GM12878 (cell line): Measurements from ENCODE around the gene PELI2. TPM values are rescaled to one million over a fixed set of nuclear protein-coding genes. Genes with fewer than 3 reads are reported as not detected.

ENCODE experiments used
- ATAC-seq: fragments of 200-7000 bp; cut with Tn5 transposase; 3 replicates; pipeline ENCODE4 v1.9.1; 2020; ENCODE audit warnings: mild to moderate bottlenecking, moderate library complexity
- BruUV-seq: library from RNA; stranded (reverse); fragments of 400-500 nt; replicated peaks from 2 replicates; lab custom pipeline; 2021; lab: Mats Ljungman, UMichigan
- CTCF ChIA-PET: fragments of 300-600 bp; sonication (Branson Sonifier 250); formaldehyde crosslinking; extraction: SDS; loops from one replicate; lab custom pipeline; 2021; ENCODE audit warnings: inconsistent platforms; lab: Yijun Ruan, JAX
- POLR2A ChIA-PET: fragments of 350-600 bp; formaldehyde crosslinking; extraction: SDS; loops from one replicate; lab custom pipeline; 2021; ENCODE audit warnings: inconsistent platforms; lab: Charles Lee
- RAD21 ChIA-PET: fragments of 300-600 bp; sonication (Branson Sonifier 250); formaldehyde crosslinking; loops from one replicate; lab custom pipeline; 2023; ENCODE audit warnings: antibody characterized with exemption; ENCODE audit not compliant: unreplicated experiment; lab: Charles Lee
- SMC1A ChIA-PET: fragments of 300-600 bp; sonication (Branson Sonifier 250); formaldehyde crosslinking; loops from one replicate; lab custom pipeline; 2023; ENCODE audit not compliant: unreplicated experiment, uncharacterized antibody; lab: Charles Lee
- DNase-seq: peaks from one replicate; pipeline ENCODE4 v3.0.0-alpha.2; 2011; ENCODE audit warnings: low read depth, low spot score
- FAIRE-seq: peaks from 3 replicates; lab custom pipeline; 2011; peaks lifted over from hg19 to GRCh38; lab: Jason Lieb, UNC
- H2AFZ ChIP-seq: 2 replicates; pipeline ENCODE4 v1.6.0; 2011; ENCODE audit warnings: low read depth, low read length, control low read depth; ENCODE audit not compliant: control insufficient read depth
- H3K27ac ChIP-seq: 2 replicates; pipeline ENCODE4 v1.5.1; 2011; ENCODE audit warnings: control low read depth; ENCODE audit not compliant: control insufficient read depth, insufficient read depth
- H3K27me3 ChIP-seq, 2 experiments: replicated peaks in 1 of 2; 2 replicates each; pipeline versions ENCODE4 v1.6.0 to v1.6.1; 2011; ENCODE audit warnings: low read length in 1 of 2; ENCODE audit not compliant: control insufficient read depth in 2 of 2, insufficient read depth in 2 of 2
- H3K36me3 ChIP-seq, 2 experiments: 2 replicates each; pipeline ENCODE4 v1.5.1; 2011; ENCODE audit warnings: low read length in 1 of 2; ENCODE audit not compliant: control insufficient read depth in 2 of 2, insufficient read depth in 2 of 2
- H3K4me1 ChIP-seq: 2 replicates; pipeline ENCODE4 v1.6.1; 2011; ENCODE audit warnings: mild to moderate bottlenecking, low read length, moderate library complexity, mixed read lengths; ENCODE audit not compliant: control insufficient read depth, insufficient read depth
- H3K4me2 ChIP-seq: 2 replicates; pipeline ENCODE4 v1.6.0; 2011; ENCODE audit warnings: control low read depth; ENCODE audit not compliant: control insufficient read depth, insufficient read depth
- H3K4me3 ChIP-seq: fragments of 200-600 bp; sonication (generic); 2 replicates; pipeline ENCODE4 v1.5.1; 2016
- H3K79me2 ChIP-seq: 2 replicates; pipeline ENCODE4 v1.6.0; 2011; ENCODE audit warnings: low read length; ENCODE audit not compliant: control insufficient read depth, insufficient read depth
- H3K9ac ChIP-seq: 2 replicates; pipeline ENCODE4 v1.8.0; 2011; ENCODE audit warnings: low read length, control low read depth, mixed read lengths; ENCODE audit not compliant: control insufficient read depth, insufficient read depth
- H3K9me3 ChIP-seq: replicated peaks from 3 replicates; pipeline ENCODE4 v1.5.1; 2011; ENCODE audit warnings: mild to moderate bottlenecking, low read length; ENCODE audit not compliant: control insufficient read depth, insufficient read depth
- H4K20me1 ChIP-seq: 2 replicates; pipeline ENCODE4 v1.6.0; 2011; ENCODE audit not compliant: control insufficient read depth, insufficient read depth
- ETV6 ChIP-seq, 2 experiments: fragments of 450-650 bp in 1 of 2; IDR thresholded peaks in 1 of 2; conservative IDR thresholded peaks in 1 of 2; 2 replicates each; pipeline ENCODE4 v1.6.1; 2014; ENCODE audit warnings: antibody characterized with exemption in 1 of 2, borderline replicate concordance in 1 of 2, low read depth in 1 of 2, mild to moderate bottlenecking in 1 of 2, moderate library complexity in 1 of 2
- HDAC6 ChIP-seq: fragments of 200-600 bp; sonication (generic); IDR thresholded peaks from one replicate; pipeline ENCODE4 v1.8.0; 2017; ENCODE audit warnings: antibody characterized with exemption; ENCODE audit not compliant: unreplicated experiment
- IKZF2 ChIP-seq, 2 experiments: fragments of 450-650 bp; IDR thresholded peaks; 2 replicates each; pipeline ENCODE4 v1.6.1; 2017; ENCODE audit warnings: mild to moderate bottlenecking in 2 of 2, moderate library complexity in 2 of 2
- MTA2 ChIP-seq: fragments of 450-650 bp; IDR thresholded peaks from 2 replicates; pipeline ENCODE4 v1.6.1; 2016; ENCODE audit warnings: low read depth, mild to moderate bottlenecking, moderate library complexity
- PML ChIP-seq: IDR thresholded peaks from 2 replicates; pipeline ENCODE4 v1.6.1; 2012; ENCODE audit warnings: low read length, inconsistent platforms
- RFX5 ChIP-seq: IDR thresholded peaks from 2 replicates; pipeline ENCODE4 v1.6.1; 2011; ENCODE audit warnings: low read depth, low read length, improper control_type of control experiment
- SMARCA5 ChIP-seq: fragments of 450-650 bp; IDR thresholded peaks from 2 replicates; pipeline ENCODE4 v1.6.1; 2017; ENCODE audit warnings: mild to moderate bottlenecking
- SP1 ChIP-seq: IDR thresholded peaks from one replicate; pipeline ENCODE4 v1.6.1; 2011; ENCODE audit warnings: low read depth, low read length
- STAT1 ChIP-seq: fragments of 450-650 bp; conservative IDR thresholded peaks from 2 replicates; pipeline ENCODE4 v1.6.1; 2014; ENCODE audit warnings: antibody characterized with exemption, mild to moderate bottlenecking
- WGBS: methylation state at CpG from one replicate; pipeline ENCODE4 v1.1.6; 2016; ENCODE audit warnings: low lambda C conversion rate; ENCODE audit not compliant: insufficient replicate concordance, insufficient coverage; ENCODE audit errors: missing lambda C conversion rate; 5-methylcytosine and 5-hydroxymethylcytosine counted together
- in situ Hi-C: fragments of 300-500 bp; cut with MboI; formaldehyde crosslinking; loops from 9 replicates; pipeline ENCODE4 v1.14.3; 2018; ENCODE audit warnings: mixed read lengths
- intact Hi-C: fragments of 100-400 bp; cut with micrococcal nuclease; formaldehyde crosslinking; loops from one replicate; pipeline ENCODE4 v1.14.2; 2022; ENCODE audit not compliant: unreplicated experiment
- polyA plus RNA-seq, 11 experiments: library from polyadenylated mRNA; depleted of rRNA in 4 of 11; unstranded in 6 of 11; stranded (reverse) in 5 of 11; fragments of >200 nt; fragmentation: Nextera tagmentation in 4 of 11; fragmentation: Illumina TruSeq in 1 of 11; extraction: Ambion mirVana in 4 of 11; extraction: Trizol in 1 of 11; gene quantifications; 1 replicate in 1 of 11; 2 replicates in 10 of 11; pipeline versions ENCODE4 v1.2.1 to v1.2.3, GENCODE V29; 2011 to 2016; ENCODE audit warnings: inconsistent platforms in 2 of 11, missing spikeins in 2 of 11, low read depth in 1 of 11
- total RNA-seq, 4 experiments: library from RNA; depleted of rRNA in 3 of 4; stranded (reverse); fragments of >200 nt in 3 of 4; fragmentation: Illumina TruSeq in 1 of 4; extraction: Trizol in 1 of 4; gene quantifications; 2 replicates each; pipeline versions ENCODE4 v1.2.1 to v1.2.3, GENCODE V29; 2013 to 2021
- TF ChIP-seq, protein P1 (sequence below): IDR thresholded peaks from 2 replicates; pipeline ENCODE4 v1.6.1; 2012; ENCODE audit warnings: low read depth, low read length, improper control_type of control experiment
- TF ChIP-seq, protein P2 (sequence below): fragments of 450-650 bp; IDR thresholded peaks from 2 replicates; pipeline ENCODE4 v1.6.1; 2018; ENCODE audit warnings: mild to moderate bottlenecking, low read depth, moderate library complexity; ENCODE audit not compliant: partially characterized antibody

PELI2 gene
- total and polyA plus RNA-seq, 10 of the 15 experiments (the other 5 are each of a cell fraction or from before 2014, with no cell fraction given): under 0.01 to 0.10 (median 0.01) TPM; not detected in 3

DNA sequence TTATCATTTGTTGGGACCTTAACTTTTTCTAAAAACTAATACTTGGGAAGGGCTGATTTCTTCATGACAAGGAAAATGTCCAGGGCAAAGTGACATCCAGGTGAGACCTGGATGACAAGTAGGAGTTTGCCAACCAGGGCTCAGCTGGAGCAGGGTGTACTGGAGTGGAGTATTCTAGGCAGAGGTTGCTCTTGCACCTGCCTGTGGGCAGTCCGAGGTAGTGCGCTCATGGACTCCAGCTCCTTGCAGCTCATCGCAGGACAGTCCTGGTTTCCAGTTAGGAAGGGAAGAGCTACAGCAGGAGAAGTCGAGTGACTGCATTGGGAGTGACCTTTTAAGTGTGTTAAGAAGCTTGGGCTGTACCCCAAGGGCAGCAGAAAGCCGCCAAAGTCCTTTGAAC is 175.9 kb downstream of the PELI2 start:
- intact Hi-C loops: no loop called here
- ChIA-PET RAD21 (no interaction called here), SMC1A (interaction anchor here (0.5 to 1.4 kb wide), 3 partner anchors 43 to 294 kb away, joined by 3 read pairs; no protein-coding TSS in a partner anchor), POLR2A (no interaction called here), CTCF (no interaction called here)
- Histone ChIP-seq H3K9ac (no peak overlapping the region), H2AFZ (no peak overlapping the region), H3K4me2 (no peak overlapping the region), H3K9me3 (no peaks in the 10 kb centered on the region), H4K20me1 (no peaks in the 10 kb centered on the region), H3K79me2 (no peaks in the 10 kb centered on the region), H3K27ac (no peak overlapping the region), H3K36me3 (no peaks in the 10 kb centered on the region), H3K27me3 (no peaks in the 10 kb centered on the region; a peak in 1 of 4 replicates), H3K4me1 (no peaks in the 10 kb centered on the region), H3K4me3 (no peak overlapping the region)
- ATAC-seq (no peak), DNase-seq (no peak), FAIRE-seq (no peak)
- in situ Hi-C loops: no loop called here
- TF ChIP-seq HDAC6: no peak
- TF ChIP-seq IKZF2 (IDR thresholded peaks at IDR 0.05): no peak
- TF ChIP-seq STAT1: no peak
- TF ChIP-seq SP1: no peak
- TF ChIP-seq, protein P1, sequence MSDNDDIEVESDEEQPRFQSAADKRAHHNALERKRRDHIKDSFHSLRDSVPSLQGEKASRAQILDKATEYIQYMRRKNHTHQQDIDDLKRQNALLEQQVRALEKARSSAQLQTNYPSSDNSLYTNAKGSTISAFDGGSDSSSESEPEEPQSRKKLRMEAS: no peak
- TF ChIP-seq, protein P2, sequence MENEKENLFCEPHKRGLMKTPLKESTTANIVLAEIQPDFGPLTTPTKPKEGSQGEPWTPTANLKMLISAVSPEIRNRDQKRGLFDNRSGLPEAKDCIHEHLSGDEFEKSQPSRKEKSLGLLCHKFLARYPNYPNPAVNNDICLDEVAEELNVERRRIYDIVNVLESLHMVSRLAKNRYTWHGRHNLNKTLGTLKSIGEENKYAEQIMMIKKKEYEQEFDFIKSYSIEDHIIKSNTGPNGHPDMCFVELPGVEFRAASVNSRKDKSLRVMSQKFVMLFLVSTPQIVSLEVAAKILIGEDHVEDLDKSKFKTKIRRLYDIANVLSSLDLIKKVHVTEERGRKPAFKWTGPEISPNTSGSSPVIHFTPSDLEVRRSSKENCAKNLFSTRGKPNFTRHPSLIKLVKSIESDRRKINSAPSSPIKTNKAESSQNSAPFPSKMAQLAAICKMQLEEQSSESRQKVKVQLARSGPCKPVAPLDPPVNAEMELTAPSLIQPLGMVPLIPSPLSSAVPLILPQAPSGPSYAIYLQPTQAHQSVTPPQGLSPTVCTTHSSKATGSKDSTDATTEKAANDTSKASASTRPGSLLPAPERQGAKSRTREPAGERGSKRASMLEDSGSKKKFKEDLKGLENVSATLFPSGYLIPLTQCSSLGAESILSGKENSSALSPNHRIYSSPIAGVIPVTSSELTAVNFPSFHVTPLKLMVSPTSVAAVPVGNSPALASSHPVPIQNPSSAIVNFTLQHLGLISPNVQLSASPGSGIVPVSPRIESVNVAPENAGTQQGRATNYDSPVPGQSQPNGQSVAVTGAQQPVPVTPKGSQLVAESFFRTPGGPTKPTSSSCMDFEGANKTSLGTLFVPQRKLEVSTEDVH: no peak
- no peak for TF ChIP-seq PML
- TF ChIP-seq RFX5: no peak
- TF ChIP-seq MTA2: no peak
- no peak for TF ChIP-seq SMARCA5
- no peak for TF ChIP-seq ETV6 (conservative IDR thresholded peaks at IDR 0.05 in 1 of 2, IDR thresholded peaks at IDR 0.05 in 1 of 2; ENCODE audit: borderline replicate concordance in 1 of 2, low read depth in 1 of 2)
- 27% methylated on average over 5 of the region's 5 CpGs for WGBS
- no TSS peak for BruUV-seq
